CD4-positive, alpha-beta T cell treated with Interleukin-17A for 4 hours (primary cell): ENCODE results near the gene MFSD2B.

Experiments
- DNase-seq: peaks from one replicate; pipeline ENCODE4 v3.0.0-alpha.2; 2020; ENCODE audit warnings: mixed read lengths

Gene MFSD2B

GRCh38 chr2:24052951-24053350 lies 43.1 kb downstream of the MFSD2B start:
- no peak for DNase-seq

- DNase-seq = no peak
Measured at GRCh38 chr2:24054366-24055010, 44.6 kb downstream of the MFSD2B start.

- DNase-seq = no peak
Measured at GRCh38 chr2:24055750-24056149, 45.9 kb downstream of the MFSD2B start.

GRCh38 chr2:24058564-24059271 lies 48.8 kb downstream of the MFSD2B start:
- no peak for DNase-seq

DNA sequence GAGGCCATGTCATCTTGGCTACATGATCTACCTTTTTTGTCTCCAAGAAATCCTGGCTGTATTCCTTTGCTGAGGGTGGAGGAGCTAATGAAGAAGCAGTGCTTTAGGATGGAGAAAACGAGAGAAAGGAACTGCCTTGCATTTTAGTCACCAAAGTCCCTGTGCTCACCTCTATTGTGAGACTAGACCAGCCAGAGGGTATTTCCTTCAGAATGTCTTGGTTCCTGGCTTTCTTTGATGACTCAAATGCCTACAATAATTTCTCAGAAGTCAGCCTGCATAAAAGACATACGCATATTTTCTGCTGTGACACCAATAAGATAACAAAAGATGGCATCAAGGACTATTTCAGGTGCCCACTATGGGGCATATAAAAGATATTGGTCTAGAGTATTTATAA lies 55.5 kb downstream of the MFSD2B start:
- DNase-seq = no peak

- no peak for DNase-seq
Measured at GRCh38 chr2:24072259-24072658, 62.4 kb downstream of the MFSD2B start.

DNA sequence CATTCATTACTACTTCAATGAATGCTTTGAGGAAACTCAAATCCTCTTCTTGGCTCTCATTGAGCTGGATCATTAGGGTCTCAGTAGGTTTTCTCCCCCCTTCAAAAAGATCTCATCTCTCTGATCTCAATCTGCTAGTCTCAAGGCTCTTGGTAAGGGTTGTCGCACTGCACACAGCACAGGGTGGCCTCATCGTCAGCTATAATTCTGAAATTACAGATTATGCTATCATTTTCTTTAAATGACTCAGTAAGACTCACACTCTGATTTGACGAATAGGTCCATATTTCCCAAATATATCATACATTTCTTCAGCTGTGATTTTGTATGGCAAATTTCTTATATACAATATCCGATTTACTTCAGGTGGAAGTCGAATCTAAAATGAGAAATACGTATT lies 63.9 kb downstream of the MFSD2B start:
- no peak for DNase-seq

- DNase-seq = no peak
Measured at GRCh38 chr2:24075259-24075658, 65.4 kb downstream of the MFSD2B start.
